Neural progenitor cell (in vitro differentiated cells): Measurements from ENCODE around the gene CDK4. TPM values are rescaled to one million over a fixed set of nuclear protein-coding genes. Genes with fewer than 3 reads are reported as not detected.

Experiments
- DNase-seq: peaks from one replicate; pipeline ENCODE4 v3.0.0-alpha.2; 2016; ENCODE audit warnings: low spot score
- H2AFZ ChIP-seq: fragments of 200-600 bp; sonication (generic); replicated peaks from 2 replicates; pipeline ENCODE4 v1.6.1; 2016; ENCODE audit warnings: antibody characterized with exemption
- H3F3A ChIP-seq: fragments of 200-600 bp; sonication (generic); 2 replicates; pipeline ENCODE4 v1.6.1; 2016; ENCODE audit warnings: antibody characterized with exemption, low read depth
- H3K27ac ChIP-seq: fragments of 200-600 bp; sonication (generic); 2 replicates; pipeline ENCODE4 v1.5.1; 2016; ENCODE audit warnings: mild to moderate bottlenecking
- H3K27me3 ChIP-seq: fragments of 200-600 bp; sonication (generic); 2 replicates; pipeline ENCODE4 v1.6.1; 2016; ENCODE audit warnings: mild to moderate bottlenecking, moderate library complexity
- H3K36me3 ChIP-seq: fragments of 200-600 bp; sonication (generic); 2 replicates; pipeline ENCODE4 v1.5.1; 2016
- H3K4me1 ChIP-seq: fragments of 200-600 bp; sonication (generic); 2 replicates; pipeline ENCODE4 v1.6.1; 2016; ENCODE audit warnings: mixed run types
- H3K4me2 ChIP-seq: fragments of 200-600 bp; sonication (generic); 2 replicates; pipeline ENCODE4 v1.6.1; 2016
- H3K4me3 ChIP-seq: fragments of 200-600 bp; sonication (generic); 2 replicates; pipeline ENCODE4 v1.5.1; 2016
- H3K79me2 ChIP-seq: fragments of 200-600 bp; sonication (generic); 2 replicates; pipeline ENCODE4 v1.6.1; 2016; ENCODE audit warnings: low read depth
- H3K9ac ChIP-seq: fragments of 200-600 bp; sonication (generic); 2 replicates; pipeline ENCODE4 v1.6.1; 2016
- H3K9me3 ChIP-seq: fragments of 200-600 bp; sonication (generic); 2 replicates; pipeline ENCODE4 v1.5.1; 2016; ENCODE audit warnings: low read depth
- H4K20me1 ChIP-seq: fragments of 200-600 bp; sonication (generic); 2 replicates; pipeline ENCODE4 v1.6.1; 2016; ENCODE audit warnings: low read depth
- H3K27ac Mint-ChIP-seq: 3 replicates; pipeline ENCODE4 v1.8.0; 2021; ENCODE audit warnings: mixed read lengths
- H3K27me3 Mint-ChIP-seq: 2 replicates; pipeline ENCODE4 v1.8.0; 2022; ENCODE audit warnings: low read depth, mild to moderate bottlenecking, inconsistent platforms, moderate library complexity, mixed read lengths; ENCODE audit not compliant: insufficient read depth
- H3K36me3 Mint-ChIP-seq: 3 replicates; pipeline ENCODE4 v1.8.0; 2021; ENCODE audit warnings: mixed read lengths
- H3K4me1 Mint-ChIP-seq: 3 replicates; pipeline ENCODE4 v1.8.0; 2021; ENCODE audit warnings: mixed read lengths
- H3K4me3 Mint-ChIP-seq: 3 replicates; pipeline ENCODE4 v1.8.0; 2021; ENCODE audit warnings: mild to moderate bottlenecking, moderate library complexity, mixed read lengths
- H3K9me3 Mint-ChIP-seq: 3 replicates; pipeline ENCODE4 v1.8.0; 2020; ENCODE audit warnings: mixed read lengths
- CTCF ChIP-seq: fragments of 200-600 bp; sonication (generic); IDR thresholded peaks from 2 replicates; pipeline ENCODE4 v1.5.1; 2017; ENCODE audit warnings: antibody characterized with exemption, mild to moderate bottlenecking
- EZH2 ChIP-seq: fragments of 200-600 bp; sonication (generic); IDR thresholded peaks from 2 replicates; pipeline ENCODE4 v1.6.1; 2017; ENCODE audit warnings: antibody characterized with exemption, mild to moderate bottlenecking, moderate library complexity
- EZH2phosphoT487 ChIP-seq: fragments of 200-600 bp; sonication (generic); IDR thresholded peaks from 2 replicates; pipeline ENCODE4 v1.6.1; 2017; ENCODE audit warnings: antibody characterized with exemption
- total RNA-seq: library from RNA; depleted of rRNA; stranded (reverse); fragments of >200 nt; gene quantifications from 2 replicates; pipeline ENCODE4 v1.2.3, GENCODE V29; 2015; ENCODE audit warnings: low replicate concordance

The CDK4 gene
- total RNA-seq, 1 donor from 2014 or later: 169 TPM

- peak within 1 kb of the TSS; percentile 97 for H3K4me3 Mint-ChIP-seq
- Histone ChIP-seq H3K79me2 (peaks cover 26% of the 10 kb centered on the region), H3K4me1 (peaks cover 31% of the 10 kb centered on the region), H3K27ac (no peak within 1 kb of the TSS), H3K4me2 (peak within 1 kb of the TSS; percentile 95), H3K4me3 (peak within 1 kb of the TSS; percentile 66), H3K36me3 (no peaks in the 10 kb centered on the region), H4K20me1 (peaks cover 38% of the 10 kb centered on the region), H3K27me3 (peaks cover 29% of the 10 kb centered on the region), H2AFZ (no peak within 1 kb of the TSS), H3K9ac (no peak within 1 kb of the TSS), H3K9me3 (no peaks in the 10 kb centered on the region), H3F3A (peaks cover 37% of the 10 kb centered on the region)
- TF ChIP-seq EZH2phosphoT487: no peak
- no peak for TF ChIP-seq EZH2
- no peak for TF ChIP-seq CTCF
- H3K36me3 Mint-ChIP-seq: peaks cover 25% of the 10 kb centered on the region
- peak; percentile 82 for DNase-seq
- H3K27me3 Mint-ChIP-seq: peaks cover 36% of the 10 kb centered on the region
- H3K4me1 Mint-ChIP-seq: peaks cover 50% of the 10 kb centered on the region
- H3K27ac Mint-ChIP-seq: peak within 1 kb of the TSS; percentile 74
- H3K9me3 Mint-ChIP-seq: peaks cover 3% of the 10 kb centered on the region
Measured at GRCh38 chr12:57754411-57755193, 2.5 kb upstream of the CDK4 start, which contains the start of gene MARCHF9. MARCHF9 (plus strand) TSS chr12:57755103; CDS start chr12:57755529, 426 bp downstream.

GRCh38 chr12:57753756-57754337, 1.7 kb upstream of the CDK4 start:
- peaks cover 31% of the 10 kb centered on the region for H3K36me3 Mint-ChIP-seq
- no peak overlapping the region for H3K27ac ChIP-seq
- no peak for DNase-seq
- no peaks in the 10 kb centered on the region for H3K36me3 ChIP-seq
- H3K27me3 Mint-ChIP-seq: peaks cover 36% of the 10 kb centered on the region
- H3K4me3 ChIP-seq: peak overlapping the region; percentile 66
- H2AFZ ChIP-seq: no peak overlapping the region
- H3K4me2 ChIP-seq: peak overlapping the region; percentile 95
- peaks cover 29% of the 10 kb centered on the region for H3K27me3 ChIP-seq
- peaks cover 30% of the 10 kb centered on the region for H4K20me1 ChIP-seq
- no peak for TF ChIP-seq CTCF
- no peak for TF ChIP-seq EZH2
- no peak for TF ChIP-seq EZH2phosphoT487
- H3K4me1 Mint-ChIP-seq: peaks cover 50% of the 10 kb centered on the region
- peaks cover 33% of the 10 kb centered on the region for H3K79me2 ChIP-seq
- H3K9me3 ChIP-seq: no peaks in the 10 kb centered on the region
- H3K4me3 Mint-ChIP-seq: peak overlapping the region; percentile 97
- peaks cover 3% of the 10 kb centered on the region for H3K9me3 Mint-ChIP-seq
- H3K4me1 ChIP-seq: peaks cover 31% of the 10 kb centered on the region
- no peak overlapping the region for H3K9ac ChIP-seq
- H3F3A ChIP-seq: peaks cover 41% of the 10 kb centered on the region
- no peak overlapping the region for H3K27ac Mint-ChIP-seq

GRCh38 chr12:57752668-57753000, 524 bp upstream of the CDK4 start:
- peaks cover 50% of the 10 kb centered on the region for H3K4me1 Mint-ChIP-seq
- H3K4me3 ChIP-seq: peak overlapping the region; percentile 28

More at GRCh38 chr12:57752668-57753000, 524 bp upstream of the CDK4 start:
- Histone ChIP-seq H2AFZ (no peak overlapping the region), H3K9me3 (no peaks in the 10 kb centered on the region), H3K4me1 (peaks cover 31% of the 10 kb centered on the region), H3F3A (peaks cover 53% of the 10 kb centered on the region), H3K9ac (no peak overlapping the region), H3K36me3 (no peaks in the 10 kb centered on the region), H3K4me2 (peak overlapping the region; percentile 67), H3K27ac (no peak overlapping the region), H4K20me1 (peaks cover 18% of the 10 kb centered on the region), H3K27me3 (peaks cover 29% of the 10 kb centered on the region), H3K79me2 (peaks cover 35% of the 10 kb centered on the region)
- Mint-ChIP-seq H3K27ac (no peak overlapping the region), H3K9me3 (peaks cover 3% of the 10 kb centered on the region), H3K4me3 (peak overlapping the region; percentile 98), H3K27me3 (peaks cover 36% of the 10 kb centered on the region), H3K36me3 (peaks cover 31% of the 10 kb centered on the region)
- TF ChIP-seq CTCF: no peak
- TF ChIP-seq EZH2phosphoT487: no peak
- no peak for TF ChIP-seq EZH2
- DNase-seq: no peak
